Endothelial cell of umbilical vein (primary cell): ENCODE data around the gene MOG. TPM values are rescaled to one million over a fixed set of nuclear protein-coding genes. Genes with fewer than 3 reads are reported as not detected.

Experiments
- BruUV-seq: library from RNA; stranded (reverse); fragments of 400-500 nt; replicated peaks from 2 replicates; lab custom pipeline; 2021; lab: Mats Ljungman, UMichigan
- CTCF ChIA-PET: fragments of 300-600, 350-600 bp; sonication (Branson Sonifier 250); formaldehyde crosslinking; loops from one replicate; lab custom pipeline; 2021; ENCODE audit warnings: antibody characterized with exemption, inconsistent platforms; lab: Charles Lee
- POLR2A ChIA-PET: fragments of 300-600, 350-600 bp; sonication (Branson Sonifier 250); formaldehyde crosslinking; loops from one replicate; lab custom pipeline; 2021; ENCODE audit warnings: antibody characterized with exemption, inconsistent platforms; lab: Charles Lee
- DNase-seq: peaks from one replicate; pipeline ENCODE4 v3.0.0-alpha.2; 2011; ENCODE audit warnings: low read depth, low spot score
- FAIRE-seq: peaks from 2 replicates; lab custom pipeline; 2011; peaks lifted over from hg19 to GRCh38; lab: Jason Lieb, UNC
- H2AFZ ChIP-seq: 2 replicates; pipeline ENCODE4 v1.6.0; 2012; ENCODE audit warnings: low read depth, low read length, control low read depth, inconsistent platforms
- H3K27ac ChIP-seq: 2 replicates; pipeline ENCODE4 v1.5.1; 2011; ENCODE audit warnings: low read depth, mild to moderate bottlenecking, control low read depth, low read length, moderate library complexity; ENCODE audit not compliant: insufficient read depth
- H3K27me3 ChIP-seq, 2 experiments: 2 replicates each; pipeline versions ENCODE4 v1.6.0 to v1.6.1; 2011; ENCODE audit warnings: low read length in 2 of 2, mixed read lengths in 1 of 2; ENCODE audit not compliant: control insufficient read depth in 2 of 2, insufficient read depth in 2 of 2
- H3K36me3 ChIP-seq, 2 experiments: 2 replicates in 1 of 2; 3 replicates in 1 of 2; pipeline ENCODE4 v1.5.1; 2011; ENCODE audit warnings: low read length in 2 of 2, mild to moderate bottlenecking in 1 of 2, moderate library complexity in 1 of 2; ENCODE audit not compliant: control insufficient read depth in 2 of 2, insufficient read depth in 2 of 2; ENCODE audit errors: extremely low read depth in 1 of 2
- H3K4me1 ChIP-seq: 3 replicates; pipeline ENCODE4 v1.5.1; 2011; ENCODE audit warnings: mild to moderate bottlenecking, low read length; ENCODE audit not compliant: control insufficient read depth, insufficient read depth; ENCODE audit errors: extremely low read depth
- H3K4me2 ChIP-seq: 2 replicates; pipeline ENCODE4 v1.6.1; 2011; ENCODE audit warnings: low read length, control low read depth, mixed read lengths; ENCODE audit not compliant: insufficient read depth
- H3K4me3 ChIP-seq, 3 experiments: fragments of 200-600 bp in 1 of 3; sonication (generic), shearing (Covaris generic) in 1 of 3; replicated peaks in 1 of 3; 2 replicates each; pipeline ENCODE4 v1.5.1; 2011 to 2016; ENCODE audit warnings: control low read depth in 3 of 3, low read length in 3 of 3, mild to moderate bottlenecking in 2 of 3, inconsistent platforms in 1 of 3, low read depth in 1 of 3, moderate library complexity in 1 of 3; ENCODE audit not compliant: insufficient read depth in 1 of 3
- H3K79me2 ChIP-seq: 2 replicates; pipeline ENCODE4 v1.6.0; 2012; ENCODE audit warnings: low read length, inconsistent platforms; ENCODE audit not compliant: control insufficient read depth, insufficient read depth
- H3K9ac ChIP-seq: replicated peaks from 2 replicates; pipeline ENCODE3; 2011; ENCODE audit warnings: low read length, control low read depth; ENCODE audit not compliant: insufficient read depth; ENCODE audit errors: extremely low read depth
- H3K9me1 ChIP-seq: replicated peaks from 3 replicates; pipeline ENCODE4 v1.6.0; 2011; ENCODE audit warnings: mild to moderate bottlenecking, low read length; ENCODE audit not compliant: control insufficient read depth, insufficient read depth; ENCODE audit errors: extremely low read depth
- H3K9me3 ChIP-seq: replicated peaks from 2 replicates; pipeline ENCODE4 v1.5.1; 2012; ENCODE audit warnings: low read length, inconsistent platforms; ENCODE audit not compliant: control insufficient read depth, insufficient read depth
- H4K20me1 ChIP-seq: replicated peaks from 2 replicates; pipeline ENCODE3; 2011; ENCODE audit warnings: mild to moderate bottlenecking, low read length; ENCODE audit not compliant: control insufficient read depth, insufficient read depth; ENCODE audit errors: extremely low read depth
- MYC ChIP-seq: IDR thresholded peaks from one replicate; pipeline ENCODE4 v1.6.1; 2011; ENCODE audit warnings: mild to moderate bottlenecking, low read depth, low read length
- dilution Hi-C: fragments of 300-500 bp; cut with MboI; formaldehyde crosslinking; loops from one replicate; pipeline ENCODE4 v1.15.0; 2019; ENCODE audit warnings: low sequenced_read_pairs; ENCODE audit not compliant: extremely low pct_ligation_motif_present
- intact Hi-C: fragments of 100-400 bp; cut with micrococcal nuclease; formaldehyde crosslinking; loops from one replicate; pipeline ENCODE4 v1.10.0; 2022
- polyA plus RNA-seq, 4 experiments: library from polyadenylated mRNA; depleted of rRNA in 3 of 4; stranded (reverse) in 3 of 4; unstranded in 1 of 4; fragments of >200 nt; gene quantifications; 2 replicates each; pipeline versions ENCODE4 v1.2.1 to v1.2.3, GENCODE V29; 2011 to 2012; ENCODE audit warnings: missing spikeins in 1 of 4
- total RNA-seq: library from RNA; stranded (reverse); gene quantifications from 2 replicates; pipeline ENCODE4 v1.2.3, GENCODE V29; 2021
- TF ChIP-seq, protein P1 (sequence below), 2 donors: IDR thresholded peaks; 1 replicate in 1 of 2; 2 replicates in 1 of 2; pipeline ENCODE4 v1.5.1; 2011; ENCODE audit warnings: low read length in 2 of 2, mild to moderate bottlenecking in 2 of 2, moderate library complexity in 2 of 2, control low read depth in 1 of 2, inconsistent platforms in 1 of 2, low read depth in 1 of 2; ENCODE audit not compliant: insufficient read depth in 1 of 2; ENCODE audit errors: extremely low read depth in 1 of 2

Gene MOG
- total and polyA plus RNA-seq, 2 donors (not counting 3 experiments of a cell fraction or from before 2014, with no cell fraction given) = not detected

DNA sequence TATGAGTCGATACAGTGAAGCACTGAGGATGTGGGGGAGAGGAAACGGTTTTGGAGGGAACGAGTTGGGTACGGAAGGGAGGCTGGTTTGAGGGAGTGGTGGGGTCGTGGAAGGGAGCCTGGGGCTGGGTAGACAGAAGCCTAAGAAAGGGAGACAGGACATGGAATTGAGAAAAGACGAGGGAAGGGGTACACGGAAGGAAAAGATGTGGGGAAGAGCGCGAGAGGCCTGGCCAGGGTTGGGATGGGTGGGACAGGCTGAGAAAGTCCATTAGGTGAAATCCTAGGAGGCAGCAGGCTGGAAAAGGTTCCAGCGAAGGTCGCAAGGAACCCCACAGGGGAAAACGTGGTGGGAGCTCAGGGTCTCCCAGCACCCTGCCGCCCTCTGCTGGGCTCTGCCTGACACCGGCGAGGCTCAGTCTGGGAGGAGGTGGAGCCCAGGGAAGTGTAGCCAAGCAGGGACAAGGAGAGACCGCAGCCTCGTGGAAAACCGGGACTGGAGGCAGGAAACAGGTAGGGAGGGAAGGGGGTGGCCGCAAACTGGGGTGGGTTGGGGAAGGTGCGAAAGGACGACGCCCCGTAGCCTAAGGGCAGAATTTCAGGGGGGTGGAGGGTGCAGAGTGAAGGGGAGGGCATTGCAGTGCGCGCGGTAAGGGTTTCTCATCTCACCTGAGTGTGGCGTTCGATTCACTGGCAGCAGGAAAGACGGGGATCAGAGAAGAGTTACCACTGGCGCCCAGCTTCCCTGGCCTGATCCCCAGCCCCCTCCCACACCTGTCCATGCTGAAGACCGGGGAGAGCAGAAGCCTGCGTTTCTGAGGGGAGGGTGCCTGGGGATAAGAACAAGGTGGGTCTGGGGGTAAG is 28.2 kb upstream of the MOG start:
- POLR2A ChIA-PET = interaction anchor here (0.8 to 1.6 kb wide), 2 partner anchors 16 to 22 kb away, joined by 3 to 8 read pairs; no protein-coding TSS in a partner anchor
- peak; percentile 96 for FAIRE-seq

More for the DNA sequence above, 28.2 kb upstream of the MOG start:
- H3K27ac ChIP-seq = peak overlapping the region; percentile 9
- no peaks in the 10 kb centered on the region for H3K9me1 ChIP-seq
- peak overlapping the region; percentile 45 for H2AFZ ChIP-seq
- H3K4me2 ChIP-seq = peak overlapping the region; percentile 55
- peak; percentile 82 for DNase-seq
- no peaks in the 10 kb centered on the region for H4K20me1 ChIP-seq
- no peaks in the 10 kb centered on the region for H3K9me3 ChIP-seq
- CTCF ChIA-PET = interaction anchor here (0.6 to 3.8 kb wide), 9 partner anchors 8 to 76 kb away, joined by 3 to 23 read pairs (median 3); no protein-coding TSS in a partner anchor
- BruUV-seq = no TSS peak
- no peaks in the 10 kb centered on the region for H3K27me3 ChIP-seq
- peak overlapping the region; percentile 15 for H3K9ac ChIP-seq
- peaks cover 0 to under 1% of the 10 kb centered on the region in 2 experiments for H3K36me3 ChIP-seq
- H3K4me1 ChIP-seq = peaks cover 28% of the 10 kb centered on the region
- intact Hi-C loops (loop anchor here (2.0 to 5.0 kb wide), 2 partner anchors 612 to 1291 kb away; partner anchors contain the start of gene ZSCAN31), dilution Hi-C loops (no loop called here)
- H3K4me3 ChIP-seq = peak overlapping the region; percentile 29 to 58 (median 43)
- no peaks in the 10 kb centered on the region for H3K79me2 ChIP-seq
- TF ChIP-seq, protein P1, sequence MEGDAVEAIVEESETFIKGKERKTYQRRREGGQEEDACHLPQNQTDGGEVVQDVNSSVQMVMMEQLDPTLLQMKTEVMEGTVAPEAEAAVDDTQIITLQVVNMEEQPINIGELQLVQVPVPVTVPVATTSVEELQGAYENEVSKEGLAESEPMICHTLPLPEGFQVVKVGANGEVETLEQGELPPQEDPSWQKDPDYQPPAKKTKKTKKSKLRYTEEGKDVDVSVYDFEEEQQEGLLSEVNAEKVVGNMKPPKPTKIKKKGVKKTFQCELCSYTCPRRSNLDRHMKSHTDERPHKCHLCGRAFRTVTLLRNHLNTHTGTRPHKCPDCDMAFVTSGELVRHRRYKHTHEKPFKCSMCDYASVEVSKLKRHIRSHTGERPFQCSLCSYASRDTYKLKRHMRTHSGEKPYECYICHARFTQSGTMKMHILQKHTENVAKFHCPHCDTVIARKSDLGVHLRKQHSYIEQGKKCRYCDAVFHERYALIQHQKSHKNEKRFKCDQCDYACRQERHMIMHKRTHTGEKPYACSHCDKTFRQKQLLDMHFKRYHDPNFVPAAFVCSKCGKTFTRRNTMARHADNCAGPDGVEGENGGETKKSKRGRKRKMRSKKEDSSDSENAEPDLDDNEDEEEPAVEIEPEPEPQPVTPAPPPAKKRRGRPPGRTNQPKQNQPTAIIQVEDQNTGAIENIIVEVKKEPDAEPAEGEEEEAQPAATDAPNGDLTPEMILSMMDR (IDR thresholded peaks at IDR 0.05; ENCODE audit: extremely low read depth in 1 of 2, insufficient read depth in 1 of 2, low read depth in 1 of 2, low read length in 2 of 2) = peak; percentile 58 to 91
- TF ChIP-seq MYC = no peak
